Stimulated activated CD4-positive, alpha-beta T cell treated with anti-CD3 and anti-CD28 coated beads, Interleukin-4, amount 100 ng/mL, for 4 hours (primary cell): ENCODE data around the gene DBR1.
"Not testable (repeated sequence)": the region's sequence is repeated elsewhere in the genome, so short reads cannot be mapped to it uniquely, and the experiment has no call there.

Experiments used
- DNase-seq, 2 experiments: peaks; one replicate each; pipeline ENCODE4 v3.0.0-alpha.2; 2020

The DBR1 gene

DNA sequence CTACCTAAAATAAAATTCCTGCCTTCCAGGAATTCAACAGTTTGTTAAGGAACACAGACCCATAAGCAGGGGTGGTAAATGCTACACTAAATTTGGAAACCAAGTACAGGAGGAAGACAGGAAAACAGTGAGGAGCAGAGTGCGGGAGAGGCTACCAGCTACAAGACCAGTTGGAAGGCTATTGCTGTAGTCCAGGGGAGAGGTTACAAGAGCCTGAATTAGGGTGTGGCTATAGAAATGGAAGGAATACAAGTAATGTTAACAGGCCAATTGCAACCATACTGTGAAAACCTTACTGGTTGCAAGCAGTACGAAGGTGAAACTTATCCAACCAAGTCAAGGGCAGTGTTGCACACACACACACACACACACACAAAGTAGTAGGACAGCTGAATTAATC, 11.5 kb upstream of the DBR1 start:
- no peak for DNase-seq

DNA sequence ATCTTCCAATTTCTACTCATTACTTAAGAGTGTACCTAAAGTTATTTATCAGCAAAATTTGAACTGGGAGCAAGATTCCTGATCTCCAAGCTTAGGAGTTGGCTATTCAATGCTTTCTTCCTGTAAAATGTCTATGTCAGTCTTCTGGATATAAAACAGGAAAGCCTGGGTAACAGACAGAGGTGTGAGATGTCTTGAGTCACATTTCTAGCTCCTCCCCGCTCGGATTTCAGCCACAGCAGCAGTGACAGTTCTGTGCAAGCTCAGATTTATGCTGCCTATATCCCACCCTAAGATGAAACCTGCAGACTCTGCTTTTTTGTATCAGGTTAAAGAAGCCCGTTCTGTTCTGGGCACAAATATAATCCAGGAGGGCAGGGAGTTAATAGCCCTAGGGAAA, 10.3 kb upstream of the DBR1 start:
- no peak for DNase-seq

DNA sequence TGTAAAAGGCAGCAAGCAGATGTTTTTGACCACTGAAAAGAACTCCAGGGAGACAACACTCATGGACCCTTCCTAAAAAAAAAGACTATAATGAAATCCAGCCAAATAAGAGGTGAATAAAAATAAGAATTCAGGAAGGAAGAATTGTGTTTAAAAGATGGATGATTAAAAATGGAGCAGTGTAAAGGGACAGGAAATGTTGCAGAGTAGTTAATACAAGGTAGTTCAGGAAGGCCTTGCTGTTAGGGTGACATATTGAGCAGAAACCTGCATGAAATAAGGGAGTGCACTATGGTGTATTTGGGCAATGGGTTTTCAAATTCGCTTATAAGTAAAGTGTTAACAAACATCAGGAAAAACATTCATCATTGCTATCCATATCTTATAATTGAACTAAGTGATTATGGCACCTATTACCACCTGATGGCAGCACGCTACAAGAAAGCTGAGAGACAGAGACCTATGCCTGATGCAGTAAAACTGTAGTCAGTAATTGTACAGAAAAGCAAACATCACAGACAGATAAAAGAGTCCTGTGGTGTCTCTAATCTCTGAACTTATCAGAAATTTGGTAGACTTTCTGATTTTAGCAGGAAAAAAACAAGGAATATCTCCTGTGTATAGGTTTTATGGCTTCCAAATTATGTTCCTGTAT, 5.8 kb upstream of the DBR1 start:
- DNase-seq = peak in 1 of 2 experiments; percentile 26

DNA sequence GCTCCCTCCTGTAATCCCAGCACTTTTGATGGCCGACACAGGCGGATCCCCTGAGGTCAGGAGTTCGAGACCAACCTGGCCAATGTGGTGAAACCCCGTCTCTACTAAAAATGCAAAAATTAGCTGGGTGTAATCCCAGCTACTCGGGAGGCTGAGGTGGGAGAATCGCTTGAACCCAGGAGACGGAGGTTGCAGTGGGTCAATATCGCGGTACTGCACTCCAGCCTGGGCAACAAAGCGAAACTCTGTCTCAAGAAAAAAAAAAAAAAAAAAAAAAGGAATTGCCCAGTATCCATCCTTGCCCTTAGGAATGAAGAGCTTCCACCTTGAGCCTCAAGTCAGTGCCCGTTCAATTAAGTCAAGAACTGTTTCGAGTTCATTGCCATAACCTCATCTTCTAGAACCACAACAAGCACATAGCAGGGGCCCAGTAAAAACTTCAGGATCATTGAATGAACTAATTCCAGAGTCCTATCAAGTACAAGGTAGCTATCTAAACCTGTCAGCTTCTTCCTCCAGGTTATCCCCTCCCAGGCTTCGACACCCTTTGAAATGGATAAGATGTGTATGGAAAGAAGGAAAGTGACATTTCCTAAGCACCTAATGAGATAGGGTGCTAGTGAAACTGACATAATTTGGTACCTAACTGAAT, 826 bp downstream of the DBR1 start:
- DNase-seq = no peak

DNA sequence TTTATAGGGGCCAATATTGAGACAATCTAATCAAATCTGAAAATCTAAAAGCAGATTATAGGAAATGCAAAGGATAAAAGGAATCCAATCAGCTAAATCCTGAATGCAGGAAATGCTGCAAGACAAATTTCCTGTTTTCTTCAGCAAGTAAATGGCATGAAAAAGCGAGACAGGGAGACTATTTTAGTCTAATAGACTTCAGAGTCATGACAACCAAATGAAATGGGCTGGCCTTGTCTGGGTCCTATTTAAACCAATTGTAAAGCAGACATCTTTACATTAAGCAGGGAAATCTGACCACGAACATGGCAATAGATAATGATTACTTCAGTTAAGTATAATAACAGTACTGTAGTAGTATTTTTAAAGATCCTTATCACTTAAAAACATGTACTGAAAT, 2.1 kb downstream of the DBR1 start:
- DNase-seq = no peak

DNA sequence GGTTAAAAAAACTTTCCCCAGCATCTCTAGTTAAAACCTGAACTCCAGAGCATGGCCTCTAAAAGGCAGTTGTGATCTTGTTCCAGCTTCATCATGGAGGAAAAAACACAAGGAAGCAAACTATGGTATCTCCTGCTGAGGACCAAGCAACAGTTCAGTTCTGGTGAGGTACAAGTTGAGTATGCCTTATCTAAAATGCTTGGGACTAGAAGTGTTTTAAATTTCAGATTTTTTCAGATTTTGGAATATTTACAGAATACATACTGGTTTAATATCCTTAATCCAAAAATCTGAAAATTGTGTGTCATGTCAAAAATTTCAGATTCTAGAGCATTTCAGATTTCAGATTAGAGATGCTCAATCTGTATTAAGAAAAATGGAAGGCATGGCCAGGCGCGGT, 9.7 kb downstream of the DBR1 start:
- DNase-seq = no peak

DNA sequence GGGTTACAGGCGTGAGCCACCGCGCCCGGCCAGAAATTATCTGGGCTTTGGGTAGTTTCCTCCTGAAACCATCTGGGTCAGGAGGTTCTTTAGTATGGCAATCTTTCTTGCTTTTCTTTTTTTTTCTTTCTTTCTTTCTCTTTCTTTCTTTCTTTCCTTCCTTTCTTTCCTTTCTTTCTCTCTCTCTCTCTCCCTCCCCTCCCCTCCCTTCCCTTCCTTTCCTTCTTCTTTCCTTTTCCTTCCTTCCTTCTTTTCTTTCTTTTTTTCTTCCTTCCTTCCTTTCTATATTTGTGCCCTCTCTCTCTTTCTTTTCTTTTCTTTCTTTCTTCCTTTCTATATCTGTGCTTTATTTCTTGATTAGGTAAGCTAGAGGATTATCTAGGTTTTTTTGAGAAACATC, 17.0 kb downstream of the DBR1 start:
- no peak for DNase-seq

DNA sequence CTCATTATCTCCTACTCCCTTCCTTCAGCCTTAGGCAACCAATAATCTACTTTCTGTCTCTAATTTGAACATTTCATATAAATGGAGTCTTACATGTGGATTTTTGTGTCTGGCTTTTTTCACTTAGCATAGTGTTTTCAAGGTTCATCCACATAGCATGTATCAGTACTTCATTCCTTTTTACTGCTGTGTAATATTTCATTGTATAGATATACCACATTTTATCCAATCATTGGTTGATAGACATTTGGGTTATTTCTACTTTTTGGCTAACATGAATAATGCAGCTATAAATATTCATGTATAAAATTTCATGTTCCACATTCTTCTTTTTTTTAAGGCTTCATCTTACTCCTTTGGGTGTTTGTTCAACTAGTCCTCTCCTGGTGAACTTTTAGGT, 20.2 kb downstream of the DBR1 start:
- no peak for DNase-seq

DNA sequence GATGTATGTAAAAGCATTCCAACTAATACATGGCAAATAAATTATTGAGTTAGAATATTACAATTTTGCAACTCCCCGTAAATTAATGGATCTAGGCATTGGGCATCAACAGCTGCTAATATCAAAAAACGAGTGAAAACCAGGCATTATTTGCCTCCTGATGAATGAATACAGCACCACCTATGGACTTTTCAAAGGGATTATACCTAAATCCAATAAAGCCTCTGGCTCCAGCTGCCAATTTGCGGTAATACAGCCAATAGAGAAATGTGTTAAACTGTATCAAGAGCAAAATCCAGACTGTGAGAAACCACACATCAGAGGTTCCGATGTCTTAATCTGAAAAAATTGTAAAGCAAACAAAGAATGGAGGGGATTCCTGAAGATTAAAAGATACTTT, 26.2 kb downstream of the DBR1 start:
- DNase-seq = no peak

DNA sequence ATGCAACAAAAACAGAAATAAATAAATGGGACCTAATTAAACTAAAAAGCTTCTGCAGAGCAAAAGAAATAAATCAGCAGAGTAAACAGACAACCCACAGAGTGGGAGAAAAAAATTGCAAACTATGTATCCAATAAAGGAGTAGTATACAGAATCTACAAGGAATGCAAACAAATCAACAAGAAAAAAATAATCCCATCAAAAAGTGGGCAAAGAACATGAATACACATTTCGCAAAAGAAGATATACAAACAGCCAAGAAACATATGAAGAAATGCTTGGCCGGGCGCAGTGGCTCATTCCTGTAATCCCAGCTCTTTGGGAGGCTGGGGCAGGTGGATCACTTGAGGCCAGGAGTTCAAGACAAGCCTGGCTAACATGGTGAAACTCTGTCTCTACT, 32.5 kb downstream of the DBR1 start:
- DNase-seq = not testable (repeated sequence)

DNA sequence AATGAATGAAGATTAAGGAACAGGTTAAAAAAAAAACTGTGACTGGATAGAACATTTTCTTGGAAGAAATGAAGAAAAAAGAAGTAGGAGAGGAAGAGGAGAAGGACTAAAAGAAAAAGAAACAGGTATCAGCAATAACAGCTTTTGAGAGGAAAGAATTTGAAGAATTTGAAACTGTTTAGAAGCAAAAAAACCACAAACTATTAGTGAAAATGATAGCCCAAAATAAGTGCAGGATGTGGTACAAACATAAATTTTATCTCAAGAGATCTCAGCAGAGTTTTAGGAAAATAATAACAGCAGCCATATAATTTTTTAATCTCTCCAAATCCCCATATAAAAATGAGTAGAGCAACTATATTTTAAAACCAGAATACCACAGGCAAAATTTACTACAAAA, 33.8 kb downstream of the DBR1 start:
- no peak for DNase-seq

DNA sequence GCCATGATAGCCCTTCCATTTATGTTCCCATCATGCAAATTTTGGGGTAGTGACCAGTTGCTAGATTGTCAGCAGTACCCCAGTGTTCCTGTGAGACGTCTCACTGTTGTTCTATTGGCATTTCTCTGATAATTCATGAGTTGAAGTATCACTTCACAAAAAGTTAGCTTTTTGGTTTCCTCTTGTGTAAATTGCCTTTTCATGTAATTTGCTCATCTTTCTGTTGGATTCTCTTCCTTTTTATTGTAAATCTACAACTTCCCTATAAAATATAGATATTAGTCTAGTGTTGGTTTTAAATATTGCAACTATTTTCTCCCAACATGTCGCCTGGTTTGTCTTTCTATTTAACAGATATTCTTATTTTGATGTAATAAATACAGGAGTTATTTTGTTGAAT, 35.0 kb downstream of the DBR1 start:
- no peak for DNase-seq

DNA sequence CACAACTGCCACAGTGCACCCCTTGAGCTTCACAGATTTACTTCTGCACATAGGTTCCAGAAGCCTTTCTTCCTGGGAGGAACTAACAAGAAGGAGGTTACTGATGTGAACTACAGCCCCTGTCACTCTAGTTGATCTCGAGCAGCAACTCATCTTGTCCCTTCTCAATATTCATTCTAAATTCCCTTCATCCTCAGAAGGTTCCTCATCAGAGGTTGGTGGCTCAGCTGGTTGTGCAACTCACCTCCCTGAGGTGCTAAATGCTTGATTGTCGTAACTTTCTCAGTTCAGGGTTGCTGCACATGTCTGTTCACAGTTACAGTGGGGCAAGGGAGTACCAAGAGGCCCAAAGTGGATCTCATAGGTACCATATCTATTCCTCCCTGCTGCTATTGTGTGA, 36.9 kb downstream of the DBR1 start:
- DNase-seq = no peak

DNA sequence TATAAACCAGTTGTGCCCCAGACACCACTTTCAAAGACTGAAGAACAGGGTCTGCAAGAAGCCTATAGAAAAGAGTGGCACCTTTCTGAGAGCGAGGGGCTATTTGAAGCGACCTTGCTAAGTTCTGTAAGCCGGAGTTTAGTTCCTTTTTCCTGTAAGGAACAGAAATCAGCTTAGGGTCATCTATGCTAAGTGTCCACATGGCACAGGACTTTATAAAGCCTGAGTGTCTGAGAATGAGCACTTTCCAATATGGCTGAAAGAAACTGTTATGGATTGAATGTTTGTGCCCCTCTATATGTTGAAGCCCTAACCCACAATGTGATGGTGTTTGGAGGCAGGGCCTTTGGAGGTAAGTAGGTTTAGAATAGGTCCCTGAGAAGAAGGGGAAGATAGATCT, 38.5 kb downstream of the DBR1 start:
- no peak for DNase-seq

DNA sequence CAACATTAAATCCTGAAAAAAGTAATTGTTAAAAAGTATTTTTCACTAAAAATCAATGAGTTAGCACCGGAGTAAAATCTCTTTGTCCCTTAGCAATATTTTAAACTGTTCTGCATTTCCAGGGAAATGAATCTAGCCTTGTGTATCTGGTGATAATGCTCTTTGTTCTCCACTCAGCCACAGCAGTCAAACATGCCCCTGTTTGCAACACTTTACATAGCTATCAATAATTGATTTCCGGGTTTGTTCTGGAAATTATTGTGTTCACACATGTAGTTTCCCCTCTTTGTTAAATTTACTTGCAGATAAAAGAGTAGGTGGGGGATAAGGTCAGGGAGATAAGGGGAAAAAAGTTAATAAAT, 38.9 kb downstream of the DBR1 start:
- DNase-seq = no peak

DNA sequence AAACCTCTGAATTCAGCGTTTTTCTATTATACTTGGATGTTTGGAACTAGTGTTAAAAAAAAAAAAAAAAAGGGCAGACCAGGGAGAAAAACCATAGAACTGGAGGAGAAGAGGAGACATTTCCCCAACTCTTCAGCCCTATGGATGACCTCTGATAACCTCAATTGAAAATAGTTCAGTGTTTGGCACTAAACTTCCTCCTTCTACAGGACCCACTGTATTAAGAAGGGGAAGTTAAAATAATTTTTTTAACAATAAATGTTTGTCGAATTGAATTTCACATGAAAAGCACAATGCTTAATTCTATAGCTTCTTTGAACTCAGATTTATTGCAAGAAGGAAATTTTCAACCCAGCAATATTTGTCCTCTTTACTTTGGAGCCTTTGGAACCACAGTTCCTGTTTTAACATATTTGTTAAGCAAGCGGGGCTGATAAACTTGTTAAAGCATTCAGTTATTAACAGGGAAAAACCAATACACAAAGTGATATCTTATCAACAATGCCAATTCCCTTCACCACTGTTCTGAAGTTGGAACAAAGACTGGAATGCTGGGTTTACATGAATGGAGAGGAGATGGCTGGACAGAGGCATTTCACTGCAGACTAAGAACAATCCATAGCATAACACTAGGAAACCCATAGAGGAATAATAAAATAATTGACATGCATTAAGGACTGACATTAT, 39.4 kb downstream of the DBR1 start:
- DNase-seq = no peak

DNA sequence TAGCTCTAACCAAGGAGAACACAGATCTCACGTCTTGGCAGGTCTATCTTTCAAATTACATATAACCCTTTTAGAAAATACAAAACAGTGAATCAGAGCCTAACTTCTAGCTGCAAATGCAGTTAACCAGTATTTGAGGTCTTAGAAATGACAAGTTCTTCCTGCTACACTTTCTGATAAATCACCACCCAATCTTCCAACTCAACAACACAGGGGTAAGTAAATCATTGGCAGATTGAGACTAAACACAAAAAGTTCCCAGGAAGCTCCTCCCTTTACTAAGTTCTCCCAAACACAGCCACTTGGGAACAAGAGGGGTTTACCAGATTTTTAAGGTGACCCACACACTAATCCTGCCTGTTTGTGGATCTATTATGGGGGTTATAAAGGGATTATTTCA, 42.5 kb downstream of the DBR1 start, which contains the start of gene A4GNT:
A4GNT (minus strand) TSS at position 152 of the 400 bp plus-strand sequence. CDS start 1,134 bp downstream, outside the sequence.
- no peak for DNase-seq

DNA sequence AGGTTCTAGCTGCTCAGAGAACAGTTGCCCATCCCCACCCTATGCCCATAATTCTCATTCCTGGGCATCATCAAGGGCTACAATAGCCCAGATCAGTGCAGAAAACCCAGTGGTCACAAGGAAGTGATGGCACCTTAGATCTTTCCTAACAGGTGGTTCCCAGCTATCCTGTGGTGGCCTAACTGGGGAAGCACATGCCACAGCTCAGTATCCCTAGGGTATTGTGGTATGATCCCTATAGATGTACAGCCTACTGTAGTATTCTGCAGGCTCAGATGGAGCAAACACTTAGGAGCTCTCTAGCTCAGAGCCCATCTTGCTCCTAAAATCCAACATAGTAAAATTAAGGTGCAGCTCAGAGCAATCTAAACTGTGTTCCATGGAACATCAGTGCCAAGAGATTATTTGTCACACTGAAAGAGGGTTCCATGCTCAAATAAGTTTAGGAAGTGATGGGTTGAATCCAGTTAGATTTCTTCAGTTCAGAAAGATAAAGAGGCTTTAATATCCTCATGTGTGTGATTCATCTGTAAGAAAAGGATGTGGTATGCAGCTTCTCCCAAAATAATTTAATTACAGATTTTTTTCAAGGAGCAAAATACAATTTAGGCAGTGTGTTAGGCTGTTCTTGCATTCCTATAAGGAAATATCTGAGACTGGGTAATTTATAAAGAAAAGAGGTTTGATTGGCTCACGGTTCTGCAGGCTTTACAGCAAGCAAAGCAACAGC, 46.9 kb downstream of the DBR1 start:
- no peak for DNase-seq

DNA sequence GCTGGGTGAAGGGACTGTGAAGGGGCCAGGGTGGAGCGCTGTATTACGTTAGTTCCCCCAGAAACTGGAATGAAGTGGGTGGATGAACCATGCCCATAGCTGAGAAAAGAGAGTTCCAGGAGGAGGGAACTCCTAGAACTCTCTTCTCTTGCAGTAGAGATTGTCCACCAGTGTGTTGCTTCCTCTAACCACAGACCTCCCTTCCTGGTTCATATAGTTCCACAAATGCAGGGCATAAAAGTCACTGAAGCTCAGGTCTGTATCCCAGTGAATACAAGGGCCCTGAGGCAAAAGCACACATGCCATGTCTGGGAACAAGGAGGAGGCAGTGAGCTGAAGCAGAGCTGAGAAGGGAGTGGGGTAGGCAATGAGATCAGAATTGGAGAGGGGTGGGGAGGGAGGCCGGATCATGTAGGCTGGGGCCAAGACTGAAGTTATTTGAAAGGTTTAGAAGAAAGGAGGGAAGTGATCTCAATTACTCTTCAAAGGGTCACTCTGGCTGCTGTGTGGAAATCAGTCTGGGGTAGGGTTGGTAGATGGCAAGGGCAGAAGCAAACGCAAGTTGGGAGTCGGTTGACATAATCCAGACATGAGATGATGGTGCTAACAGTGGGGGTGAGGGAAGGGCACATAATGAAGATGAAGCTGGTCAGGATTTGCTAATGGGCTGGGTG, 49.0 kb downstream of the DBR1 start:
- no peak for DNase-seq

DNA sequence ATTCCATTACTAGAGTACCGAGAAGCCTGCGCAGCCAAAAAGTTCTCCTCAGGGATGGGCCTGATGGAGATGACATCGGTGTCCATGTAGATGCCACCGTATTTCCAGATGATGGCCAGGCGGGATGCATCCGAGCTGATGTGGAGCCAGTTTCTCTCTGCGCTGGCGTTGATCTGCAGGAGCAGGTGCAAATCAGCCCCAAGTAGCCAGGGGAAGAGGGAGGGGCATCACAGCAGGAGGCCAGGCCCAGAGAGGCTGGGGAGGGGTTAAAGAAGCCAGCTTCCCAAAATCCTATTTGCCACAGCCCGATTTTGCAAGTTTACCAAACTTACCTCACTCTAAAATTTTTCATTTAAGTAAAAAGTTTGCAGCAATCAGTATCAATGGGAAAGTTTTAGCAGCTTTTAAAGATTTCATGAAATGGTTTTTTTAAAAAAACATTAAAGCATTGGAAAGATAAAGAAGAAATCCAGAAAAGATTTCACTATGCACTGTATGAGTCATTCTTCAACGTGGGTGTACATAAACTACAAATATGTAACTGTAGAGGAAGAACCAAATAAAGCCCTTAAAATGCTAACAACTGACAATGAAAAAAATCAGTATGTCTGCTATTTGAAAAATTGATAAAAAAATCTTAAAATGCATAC, 49.9 kb downstream of the DBR1 start:
- DNase-seq = no peak

DNA sequence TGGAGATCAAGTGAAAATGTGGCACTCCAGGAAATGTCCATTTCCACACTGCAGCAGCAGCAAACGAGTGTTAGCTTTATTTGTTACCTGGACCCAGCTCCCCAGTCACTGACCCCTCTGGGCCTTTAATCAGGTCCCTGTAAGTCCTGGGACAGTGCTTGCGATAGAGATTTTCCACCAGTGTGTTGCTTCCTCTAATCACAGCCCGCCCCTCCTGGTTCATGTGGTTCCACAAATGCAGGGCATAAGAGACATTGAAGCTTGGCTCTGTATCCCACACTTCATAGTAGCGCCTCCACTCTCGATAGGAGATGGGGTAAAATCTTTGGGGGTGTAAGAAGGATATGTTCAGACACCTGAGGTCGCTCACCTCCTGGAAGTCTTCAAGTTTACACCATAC, 50.5 kb downstream of the DBR1 start:
- no peak for DNase-seq

DNA sequence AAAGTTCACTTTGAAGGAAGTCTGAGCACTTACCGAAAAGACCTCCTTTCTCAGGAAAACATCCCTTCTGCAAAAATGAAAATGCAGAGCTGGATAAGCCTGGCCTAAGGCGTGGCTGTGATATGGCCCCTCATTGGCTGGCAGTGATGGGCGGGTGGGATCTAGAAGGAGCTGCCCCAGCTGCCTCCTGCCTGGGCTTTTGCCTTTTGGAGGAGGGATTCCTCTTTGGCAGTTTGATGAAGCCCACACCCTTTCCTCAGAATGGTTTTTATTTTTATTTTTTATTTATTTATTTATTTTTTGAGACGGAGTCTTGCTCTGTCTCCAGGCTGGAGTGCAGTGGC, 55.3 kb downstream of the DBR1 start:
- no peak for DNase-seq
